Raji (cell line): ENCODE data around the gene CASQ2.

Experiments
- POLR2A ChIP-seq: IDR thresholded peaks from 2 replicates; pipeline ENCODE4 v1.6.1; 2011; ENCODE audit warnings: low read depth, low read length, control low read depth; ENCODE audit not compliant: insufficient read depth

The CASQ2 gene

GRCh38 chr1:115791816-115792215 is 23.3 kb upstream of the CASQ2 start:
- no peak for TF ChIP-seq POLR2A

- no peak for TF ChIP-seq POLR2A
Measured at GRCh38 chr1:115790846-115791245, 22.3 kb upstream of the CASQ2 start.

GRCh38 chr1:115790356-115790755 is 21.8 kb upstream of the CASQ2 start:
- TF ChIP-seq POLR2A = no peak

- no peak for TF ChIP-seq POLR2A
Measured at GRCh38 chr1:115783311-115783710, 14.8 kb upstream of the CASQ2 start.

- no peak for TF ChIP-seq POLR2A
Measured at GRCh38 chr1:115782571-115783281, 14.2 kb upstream of the CASQ2 start.

- no peak for TF ChIP-seq POLR2A
Measured at GRCh38 chr1:115781851-115782250, 13.3 kb upstream of the CASQ2 start.

- no peak for TF ChIP-seq POLR2A
Measured at GRCh38 chr1:115781343-115781742, 12.8 kb upstream of the CASQ2 start.

- no peak for TF ChIP-seq POLR2A
Measured at GRCh38 chr1:115771847-115772457, 3.4 kb upstream of the CASQ2 start.

GRCh38 chr1:115771094-115771846 is 2.8 kb upstream of the CASQ2 start:
- no peak for TF ChIP-seq POLR2A

GRCh38 chr1:115767403-115767802 is 1.1 kb downstream of the CASQ2 start:
- TF ChIP-seq POLR2A = no peak

- TF ChIP-seq POLR2A = no peak
Measured at GRCh38 chr1:115765091-115765490, 3.4 kb downstream of the CASQ2 start.

- TF ChIP-seq POLR2A = no peak
Measured at GRCh38 chr1:115764541-115764940, 4.0 kb downstream of the CASQ2 start.

- no peak for TF ChIP-seq POLR2A
Measured at GRCh38 chr1:115762779-115763178, 5.7 kb downstream of the CASQ2 start.

- no peak for TF ChIP-seq POLR2A
Measured at GRCh38 chr1:115761601-115762302, 6.8 kb downstream of the CASQ2 start.

- no peak for TF ChIP-seq POLR2A
Measured at GRCh38 chr1:115757856-115758255, 10.7 kb downstream of the CASQ2 start.
